ENCODE data around the gene TADA3.

GRCh38 chr3:9780910-9781309 is 11.4 kb downstream of the TADA3 start:
- TF ChIP-seq CTCF (IDR thresholded peaks at IDR 0.05) (no peak), POLR2A (IDR thresholded peaks at IDR 0.05) (no peak)
